SK-N-SH (cell line): ENCODE data around the gene ELOVL3. TPM values are rescaled to one million over a fixed set of nuclear protein-coding genes. Genes with fewer than 3 reads are reported as not detected.

Experiments
- CTCF ChIA-PET: fragments of 300-600, 350-600 bp; formaldehyde crosslinking; extraction: SDS; loops from one replicate; lab custom pipeline; 2021; lab: Yijun Ruan, JAX
- POLR2A ChIA-PET: fragments of 350-600 bp; sonication (Branson Sonifier 250); formaldehyde crosslinking; extraction: SDS; loops from one replicate; lab custom pipeline; 2020; ENCODE audit warnings: antibody characterized with exemption, inconsistent platforms; lab: Yijun Ruan, JAX
- DNase-seq: peaks from one replicate; pipeline ENCODE4 v3.0.0; 2012
- H2AFZ ChIP-seq: fragments of 200-600 bp; sonication (generic); 2 replicates; pipeline ENCODE4 v1.8.1; 2016; ENCODE audit warnings: antibody characterized with exemption, mild to moderate bottlenecking, low read depth
- H3F3A ChIP-seq: fragments of 200-600 bp; sonication (generic); replicated peaks from 2 replicates; pipeline ENCODE3; 2016; ENCODE audit warnings: antibody characterized with exemption, mild to moderate bottlenecking; ENCODE audit not compliant: insufficient read depth
- H3K27ac ChIP-seq, 2 experiments: fragments of 200-500 bp in 1 of 2; fragments of 200-600 bp in 1 of 2; sonication (Bioruptor generic) in 1 of 2; sonication (generic), shearing (Covaris generic) in 1 of 2; 2 replicates each; pipeline versions ENCODE4 v1.5.1 to v1.6.1; 2014 to 2016; ENCODE audit warnings: low read depth in 2 of 2, inconsistent platforms in 1 of 2, low read length in 1 of 2, mild to moderate bottlenecking in 1 of 2, mixed read lengths in 1 of 2
- H3K27me3 ChIP-seq: fragments of 200-600 bp; sonication (generic), shearing (Covaris generic); 2 replicates; pipeline ENCODE4 v1.6.1; 2016; ENCODE audit warnings: mixed run types; ENCODE audit not compliant: insufficient read depth
- H3K36me3 ChIP-seq, 2 experiments: fragments of 200-500 bp in 1 of 2; fragments of 200-600 bp in 1 of 2; sonication (Bioruptor generic) in 1 of 2; sonication (generic) in 1 of 2; replicated peaks in 1 of 2; 2 replicates each; pipeline versions ENCODE3 to v1.5.1; 2014 to 2016; ENCODE audit warnings: low read length in 1 of 2, mild to moderate bottlenecking in 1 of 2; ENCODE audit not compliant: insufficient read depth in 2 of 2, control insufficient read depth in 1 of 2
- H3K4me1 ChIP-seq, 2 experiments: fragments of 200-500 bp in 1 of 2; fragments of 200-600 bp in 1 of 2; sonication (Bioruptor generic) in 1 of 2; sonication (generic), shearing (Covaris generic) in 1 of 2; 2 replicates each; pipeline versions ENCODE4 v1.5.1 to v1.6.1; 2014 to 2016; ENCODE audit warnings: low read depth in 1 of 2, low read length in 1 of 2, mixed run types in 1 of 2; ENCODE audit not compliant: insufficient read depth in 2 of 2, control insufficient read depth in 1 of 2
- H3K4me2 ChIP-seq: fragments of 200-600 bp; sonication (generic), shearing (Covaris generic); 2 replicates; pipeline ENCODE4 v1.6.1; 2017; ENCODE audit warnings: mixed run types
- H3K4me3 ChIP-seq, 2 experiments: fragments of 200-500 bp in 1 of 2; fragments of 200-600 bp in 1 of 2; sonication (Bioruptor generic) in 1 of 2; sonication (generic), shearing (Covaris generic) in 1 of 2; 2 replicates each; pipeline versions ENCODE4 v1.5.1 to v1.8.1; 2014 to 2016; ENCODE audit warnings: low read depth in 2 of 2, inconsistent platforms in 1 of 2, low read length in 1 of 2, mild to moderate bottlenecking in 1 of 2, mixed read lengths in 1 of 2, moderate library complexity in 1 of 2
- H3K79me2 ChIP-seq: fragments of 200-600 bp; sonication (generic); 2 replicates; pipeline ENCODE4 v1.8.1; 2017; ENCODE audit warnings: mild to moderate bottlenecking; ENCODE audit not compliant: insufficient read depth
- H3K9ac ChIP-seq: fragments of 200-600 bp; sonication (generic); 2 replicates; pipeline ENCODE4 v1.6.1; 2017; ENCODE audit warnings: mixed run types
- H3K9me2 ChIP-seq: fragments of 200-600 bp; sonication (generic); 2 replicates; pipeline ENCODE4 v1.6.1; 2017; ENCODE audit warnings: mixed run types
- H3K9me3 ChIP-seq: fragments of 200-600 bp; sonication (generic); 2 replicates; pipeline ENCODE4 v1.6.1; 2017; ENCODE audit warnings: mixed run types, mild to moderate bottlenecking, moderate library complexity
- H4K20me1 ChIP-seq: fragments of 200-600 bp; sonication (generic); 2 replicates; pipeline ENCODE4 v1.6.1; 2017; ENCODE audit warnings: mild to moderate bottlenecking, mixed run types; ENCODE audit not compliant: insufficient read depth
- CHD2 ChIP-seq: fragments of 150-350 bp; IDR thresholded peaks from 2 replicates; pipeline ENCODE4 v1.6.1; 2018; ENCODE audit warnings: low read length; ENCODE audit not compliant: partially characterized antibody
- EP300 ChIP-seq, 2 experiments: IDR thresholded peaks; 2 replicates each; pipeline versions ENCODE4 v1.4.0 to v1.6.1; 2012; ENCODE audit warnings: borderline replicate concordance in 1 of 2, low read depth in 1 of 2, low read length in 1 of 2
- EZH2phosphoT487 ChIP-seq: fragments of 200-600 bp; sonication (generic); IDR thresholded peaks from 2 replicates; pipeline ENCODE4 v1.6.1; 2017; ENCODE audit warnings: low read depth, mixed run types, mild to moderate bottlenecking, antibody characterized with exemption, moderate library complexity, borderline replicate concordance
- FOXJ3 ChIP-seq: sonication (generic); formaldehyde crosslinking; IDR thresholded peaks from 2 replicates; pipeline ENCODE4 v1.5.1; 2020; ENCODE audit warnings: mild to moderate bottlenecking, missing genetic modification reagents
- FOXM1 ChIP-seq: IDR thresholded peaks from 2 replicates; pipeline ENCODE4 v1.4.0; 2012; ENCODE audit warnings: low read depth, mild to moderate bottlenecking
- GABPA ChIP-seq: IDR thresholded peaks from 2 replicates; pipeline ENCODE4 v1.4.0; 2012; ENCODE audit warnings: low read depth, mild to moderate bottlenecking
- GATA2 ChIP-seq: sonication (generic); formaldehyde crosslinking; IDR thresholded peaks from 2 replicates; pipeline ENCODE4 v1.5.0; 2020; ENCODE audit warnings: mild to moderate bottlenecking, missing genetic modification reagents
- MAX ChIP-seq: IDR thresholded peaks from 2 replicates; pipeline ENCODE4 v1.4.0; 2012; ENCODE audit warnings: low read depth
- MEF2A ChIP-seq: IDR thresholded peaks from 2 replicates; pipeline ENCODE4 v1.4.0; 2012; ENCODE audit warnings: low read depth, borderline replicate concordance
- MXI1 ChIP-seq: IDR thresholded peaks from 2 replicates; pipeline ENCODE4 v1.6.1; 2012; ENCODE audit warnings: mild to moderate bottlenecking, low read depth, low read length, improper control_type of control experiment
- NRF1 ChIP-seq: IDR thresholded peaks from 2 replicates; pipeline ENCODE4 v1.6.1; 2012; ENCODE audit warnings: low read depth, mild to moderate bottlenecking, low read length
- RAD21 ChIP-seq: IDR thresholded peaks from 2 replicates; pipeline ENCODE4 v1.6.1; 2012; ENCODE audit warnings: mild to moderate bottlenecking, low read length
- RCOR1 ChIP-seq: fragments of 150-350 bp; IDR thresholded peaks from 2 replicates; pipeline ENCODE4 v1.6.1; 2017; ENCODE audit warnings: antibody characterized with exemption, low read length
- SIN3A ChIP-seq: IDR thresholded peaks from 2 replicates; pipeline ENCODE4 v1.6.1; 2012; ENCODE audit warnings: low read depth, mild to moderate bottlenecking, low read length, moderate library complexity, borderline replicate concordance
- TCF12 ChIP-seq: IDR thresholded peaks from 2 replicates; pipeline ENCODE4 v1.4.0; 2012
- TEAD4 ChIP-seq: IDR thresholded peaks from 2 replicates; pipeline ENCODE4 v1.4.0; 2012; ENCODE audit warnings: mild to moderate bottlenecking, borderline replicate concordance; ENCODE audit not compliant: insufficient read depth
- WGBS: methylation state at CpG from one replicate; pipeline ENCODE4 v1.1.6; 2017; ENCODE audit warnings: low lambda C conversion rate; 5-methylcytosine and 5-hydroxymethylcytosine counted together
- polyA plus RNA-seq, 3 experiments: library from polyadenylated mRNA; depleted of rRNA; stranded (reverse); fragments of >200 nt; gene quantifications; 2 replicates each; pipeline ENCODE4 v1.2.3, GENCODE V29; 2012
- TF ChIP-seq, protein P1 (sequence below): IDR thresholded peaks from 2 replicates; pipeline ENCODE4 v1.4.0; 2012; ENCODE audit warnings: low read depth, borderline replicate concordance
- TF ChIP-seq, protein P2 (sequence below): IDR thresholded peaks from 2 replicates; pipeline ENCODE4; 2012

ELOVL3 gene
- polyA plus RNA-seq, 1 of the 3 experiments (the other 2 are of a cell fraction), result 0.25 TPM

- no peak for DNase-seq
- Histone ChIP-seq H3K36me3 (no peaks in the 10 kb centered on the region), H3K4me3 (peak overlapping the region; percentile 49 to 62), H3K4me2 (peak overlapping the region; percentile 90), H3K9ac (no peak overlapping the region), H3F3A (peaks cover 13% of the 10 kb centered on the region), H3K27me3 (peaks cover 10% of the 10 kb centered on the region; the same call in 1 of the 2 replicates), H4K20me1 (no peaks in the 10 kb centered on the region), H3K27ac (no peak overlapping the region), H3K9me3 (no peaks in the 10 kb centered on the region), H3K9me2 (no peaks in the 10 kb centered on the region), H3K4me1 (peaks cover 4 to 32% of the 10 kb centered on the region in 2 experiments; a peak in 2 of 4 replicates), H3K79me2 (peaks cover 16% of the 10 kb centered on the region), H2AFZ (peak overlapping the region; percentile 81)
- CTCF ChIA-PET, result interaction anchor here (0.9 to 23.6 kb wide), 2 partner anchors 9 to 114 kb away, joined by 3 to 824 read pairs; no protein-coding TSS in a partner anchor
- POLR2A ChIA-PET, result no interaction called here
- WGBS, result 57% methylated on average over 7 of the region's 7 CpGs
- no peak for TF ChIP-seq EP300 (IDR thresholded peaks at IDR 0.05; ENCODE audit: borderline replicate concordance in 1 of 2, low read depth in 1 of 2, low read length in 1 of 2)
- no peak for TF ChIP-seq MXI1
- TF ChIP-seq MEF2A, result no peak
- TF ChIP-seq EZH2phosphoT487, result no peak
- TF ChIP-seq GATA2, result no peak
- TF ChIP-seq, protein P1, sequence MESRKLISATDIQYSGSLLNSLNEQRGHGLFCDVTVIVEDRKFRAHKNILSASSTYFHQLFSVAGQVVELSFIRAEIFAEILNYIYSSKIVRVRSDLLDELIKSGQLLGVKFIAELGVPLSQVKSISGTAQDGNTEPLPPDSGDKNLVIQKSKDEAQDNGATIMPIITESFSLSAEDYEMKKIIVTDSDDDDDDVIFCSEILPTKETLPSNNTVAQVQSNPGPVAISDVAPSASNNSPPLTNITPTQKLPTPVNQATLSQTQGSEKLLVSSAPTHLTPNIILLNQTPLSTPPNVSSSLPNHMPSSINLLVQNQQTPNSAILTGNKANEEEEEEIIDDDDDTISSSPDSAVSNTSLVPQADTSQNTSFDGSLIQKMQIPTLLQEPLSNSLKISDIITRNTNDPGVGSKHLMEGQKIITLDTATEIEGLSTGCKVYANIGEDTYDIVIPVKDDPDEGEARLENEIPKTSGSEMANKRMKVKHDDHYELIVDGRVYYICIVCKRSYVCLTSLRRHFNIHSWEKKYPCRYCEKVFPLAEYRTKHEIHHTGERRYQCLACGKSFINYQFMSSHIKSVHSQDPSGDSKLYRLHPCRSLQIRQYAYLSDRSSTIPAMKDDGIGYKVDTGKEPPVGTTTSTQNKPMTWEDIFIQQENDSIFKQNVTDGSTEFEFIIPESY, result no peak
- TF ChIP-seq CHD2, result no peak
- no peak for TF ChIP-seq MAX
- TF ChIP-seq, protein P2, sequence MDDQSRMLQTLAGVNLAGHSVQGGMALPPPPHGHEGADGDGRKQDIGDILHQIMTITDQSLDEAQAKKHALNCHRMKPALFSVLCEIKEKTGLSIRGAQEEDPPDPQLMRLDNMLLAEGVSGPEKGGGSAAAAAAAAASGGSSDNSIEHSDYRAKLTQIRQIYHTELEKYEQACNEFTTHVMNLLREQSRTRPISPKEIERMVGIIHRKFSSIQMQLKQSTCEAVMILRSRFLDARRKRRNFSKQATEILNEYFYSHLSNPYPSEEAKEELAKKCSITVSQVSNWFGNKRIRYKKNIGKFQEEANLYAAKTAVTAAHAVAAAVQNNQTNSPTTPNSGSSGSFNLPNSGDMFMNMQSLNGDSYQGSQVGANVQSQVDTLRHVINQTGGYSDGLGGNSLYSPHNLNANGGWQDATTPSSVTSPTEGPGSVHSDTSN, result no peak
Observed at GRCh38 chr10:102242118-102242485, 16.0 kb downstream of the ELOVL3 start.

GRCh38 chr10:102243309-102243708 is 17.2 kb downstream of the ELOVL3 start:
- no peak for DNase-seq

More at GRCh38 chr10:102243309-102243708, 17.2 kb downstream of the ELOVL3 start:
- no peaks in the 10 kb centered on the region for H3K36me3 ChIP-seq
- no peak overlapping the region for H3K4me2 ChIP-seq
- WGBS, result 57% methylated on average over 2 of the region's 2 CpGs
- peaks cover 12 to 35% of the 10 kb centered on the region in 2 experiments; a peak in 2 of 4 replicates for H3K4me1 ChIP-seq
- CTCF ChIA-PET, result interaction anchor here (1.0 to 3.4 kb wide), 2 partner anchors 12 to 151 kb away, joined by 4 to 28 read pairs; no protein-coding TSS in a partner anchor
- H2AFZ ChIP-seq, result no peak overlapping the region
- no peak overlapping the region; a peak in 1 of 4 replicates for H3K4me3 ChIP-seq
- peaks cover 10% of the 10 kb centered on the region; the same call in 1 of the 2 replicates for H3K27me3 ChIP-seq
- no peak overlapping the region for H3K9ac ChIP-seq
- peaks cover 13% of the 10 kb centered on the region for H3F3A ChIP-seq
- peaks cover 12% of the 10 kb centered on the region for H4K20me1 ChIP-seq
- peaks cover 28% of the 10 kb centered on the region for H3K79me2 ChIP-seq
- no peaks in the 10 kb centered on the region for H3K9me3 ChIP-seq
- POLR2A ChIA-PET, result no interaction called here
- no peak overlapping the region for H3K27ac ChIP-seq
- TF ChIP-seq TCF12, result no peak
- TF ChIP-seq NRF1, result no peak
- TF ChIP-seq GATA2, result no peak
- no peak for TF ChIP-seq RCOR1
- no peak for TF ChIP-seq FOXJ3
- TF ChIP-seq FOXM1, result no peak
- TF ChIP-seq SIN3A, result no peak
- no peak for TF ChIP-seq GABPA
- no peak for TF ChIP-seq TEAD4
- TF ChIP-seq RAD21, result no peak
- TF ChIP-seq, protein P2, result no peak
- no peaks in the 10 kb centered on the region for H3K9me2 ChIP-seq
